Gastrocnemius medialis (tissue), 4 donors: ENCODE measurements around the gene SMOC1. TPM values are rescaled to one million over a fixed set of nuclear protein-coding genes. Genes with fewer than 3 reads are reported as not detected.

Experiments
- ATAC-seq, 2 donors: fragments of 150-250 bp; one replicate each; pipeline ENCODE4 v1.9.1; 2016
- DNase-seq, 2 donors: peaks; one replicate each; pipeline ENCODE4 v3.0.0-alpha.2; 2019
- H3K27ac ChIP-seq, 4 donors: fragments of 200-600 bp; sonication (generic); 1 replicate in 1 of 4; 2 replicates in 3 of 4; pipeline ENCODE4 v1.5.1; 2016 to 2018; ENCODE audit warnings: mild to moderate bottlenecking in 2 of 4, moderate library complexity in 1 of 4
- H3K27me3 ChIP-seq, 3 donors: fragments of 200-600 bp; sonication (generic) in 2 of 3; 1 replicate in 1 of 3; 2 replicates in 2 of 3; pipeline versions ENCODE4 v1.5.1 to v1.6.0; 2016 to 2019; ENCODE audit warnings: mild to moderate bottlenecking in 1 of 3, moderate library complexity in 1 of 3
- H3K36me3 ChIP-seq, 2 donors: fragments of 200-600 bp; sonication (generic) in 1 of 2; one replicate each; pipeline ENCODE4 v1.5.1; 2017 to 2018
- H3K4me1 ChIP-seq, 2 donors: fragments of 200-600 bp; sonication (generic) in 1 of 2; one replicate each; pipeline ENCODE4 v1.5.1; 2016 to 2017; ENCODE audit warnings: mild to moderate bottlenecking in 2 of 2
- H3K4me3 ChIP-seq, 4 donors: fragments of 200-600 bp; sonication (generic) in 3 of 4; 1 replicate in 1 of 4; 2 replicates in 3 of 4; pipeline ENCODE4 v1.5.1; 2016 to 2019; ENCODE audit warnings: mild to moderate bottlenecking in 2 of 4
- H3K9me3 ChIP-seq, 3 donors: fragments of 200-600 bp; sonication (generic) in 2 of 3; 1 replicate in 1 of 3; 2 replicates in 2 of 3; pipeline ENCODE4 v1.5.1; 2016 to 2019
- CTCF ChIP-seq, 5 experiments: fragments of 450-650 bp in 3 of 5; fragments of 200-600 bp in 2 of 5; sonication (generic) in 2 of 5; IDR thresholded peaks in 4 of 5; conservative IDR thresholded peaks in 1 of 5; 1 replicate in 4 of 5; 2 replicates in 1 of 5; pipeline ENCODE4 v1.5.1; 2016 to 2019; ENCODE audit warnings: antibody characterized with exemption in 5 of 5, mild to moderate bottlenecking in 3 of 5, moderate library complexity in 3 of 5
- POLR2A ChIP-seq, 2 donors: fragments of 450-650 bp; IDR thresholded peaks; one replicate each; pipeline ENCODE4 v1.6.1; 2017; ENCODE audit warnings: antibody characterized with exemption in 2 of 2, mild to moderate bottlenecking in 2 of 2, moderate library complexity in 2 of 2
- in situ Hi-C, 4 donors: fragments of 200-750 bp; cut with MboI; loops; one replicate each; pipeline versions ENCODE4 v1.15.0 to v1.8.0; 2017; ENCODE audit warnings: low sequenced_read_pairs in 4 of 4
- intact Hi-C: fragments of 100-400 bp; cut with DNase I; formaldehyde crosslinking; loops from one replicate; pipeline ENCODE4 v1.15.1; 2023; ENCODE audit warnings: low total_unique reads
- total RNA-seq, 4 donors: library from RNA; depleted of rRNA; stranded (reverse); fragments of >200 nt; gene quantifications; one replicate each; pipeline versions ENCODE4 v1.1.0 to v1.2.3, GENCODE V29; 2016

Gene SMOC1
- total RNA-seq, 4 donors from 2014 or later, result 2.7 to 10.2 (median 7.8) TPM

- TF ChIP-seq POLR2A (IDR thresholded peaks at IDR 0.05), result no peak
- TF ChIP-seq CTCF (IDR thresholded peaks at IDR 0.05 in 4 of 5, conservative IDR thresholded peaks at IDR 0.05 in 1 of 5), result no peak
- H3K4me3 ChIP-seq, result no peak overlapping the region
- ATAC-seq (no peak), DNase-seq (no peak)
- no peak overlapping the region for H3K27ac ChIP-seq
- in situ Hi-C loops, result no loop called here
- intact Hi-C loops, result no loop called here
- no peaks in the 10 kb centered on the region for H3K36me3 ChIP-seq
- no peaks in the 10 kb centered on the region for H3K9me3 ChIP-seq
- H3K27me3 ChIP-seq, result no peaks in the 10 kb centered on the region
- H3K4me1 ChIP-seq, result peaks cover 18 to 19% of the 10 kb centered on the region in 2 donors
Measured at GRCh38 chr14:69980457-69981425, 101.5 kb downstream of the SMOC1 start.

DNA sequence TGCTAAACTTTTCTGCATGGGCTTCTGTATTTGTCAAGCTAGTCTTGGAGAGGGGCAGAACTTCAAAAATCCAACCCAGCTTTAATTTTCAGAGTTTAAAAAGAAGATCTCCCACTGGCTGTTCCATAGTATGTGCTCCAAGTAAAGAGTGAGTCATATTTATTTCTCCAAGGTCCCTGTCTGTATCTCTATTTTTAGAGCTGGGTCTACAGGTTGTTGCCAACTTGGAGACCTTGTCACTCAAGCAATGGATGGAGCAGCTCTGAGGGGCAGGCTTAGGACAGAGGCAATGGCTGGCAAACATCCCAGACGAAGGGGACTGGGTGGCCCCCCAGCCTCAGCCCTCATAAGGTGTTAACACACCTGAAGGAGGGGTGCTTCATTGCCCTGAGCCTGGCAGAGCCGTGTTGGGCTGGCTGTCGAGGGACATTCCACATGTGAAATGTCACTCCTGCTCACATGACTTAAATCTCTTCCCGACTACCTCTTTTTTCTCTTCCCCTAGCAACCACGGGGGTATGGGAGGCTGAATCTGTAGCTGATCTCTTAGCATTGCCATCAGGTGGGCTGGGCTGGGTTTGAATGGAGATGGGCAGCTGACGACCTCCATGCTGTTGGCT is 103.1 kb downstream of the SMOC1 start:
- in situ Hi-C loops, result no loop called here
- TF ChIP-seq POLR2A (IDR thresholded peaks at IDR 0.05) (no peak), CTCF (IDR thresholded peaks at IDR 0.05 in 4 of 5, conservative IDR thresholded peaks at IDR 0.05 in 1 of 5) (no peak)
- Histone ChIP-seq H3K4me3 (peak overlapping the region in 2 of 4 donors; percentile 11 to 25), H3K4me1 (peaks cover 18 to 19% of the 10 kb centered on the region in 2 donors), H3K27me3 (no peaks in the 10 kb centered on the region), H3K27ac (peak overlapping the region; percentile 44 to 67 (median 56)), H3K36me3 (no peaks in the 10 kb centered on the region), H3K9me3 (no peaks in the 10 kb centered on the region)
- intact Hi-C loops, result loop anchor here (1.0 kb wide), 1 partner anchor 132 kb away; no protein-coding TSS in a partner anchor
- DNase-seq, result peak in 1 of 2 donors; percentile 25
- peak; percentile 95 to 99 for ATAC-seq

GRCh38 chr14:69982886-69983285 is 103.7 kb downstream of the SMOC1 start:
- Histone ChIP-seq H3K4me3 (peak overlapping the region in 2 of 4 donors; percentile 11 to 25), H3K27ac (peak overlapping the region; percentile 44 to 67 (median 56)), H3K36me3 (no peaks in the 10 kb centered on the region), H3K4me1 (peaks cover 18 to 19% of the 10 kb centered on the region in 2 donors), H3K9me3 (no peaks in the 10 kb centered on the region), H3K27me3 (no peaks in the 10 kb centered on the region)
- TF ChIP-seq CTCF (IDR thresholded peaks at IDR 0.05 in 4 of 5, conservative IDR thresholded peaks at IDR 0.05 in 1 of 5) (no peak), POLR2A (IDR thresholded peaks at IDR 0.05) (no peak)
- in situ Hi-C loops, result no loop called here
- intact Hi-C loops, result loop anchor here (1.0 kb wide), 1 partner anchor 133 kb away; no protein-coding TSS in a partner anchor
- DNase-seq (no peak), ATAC-seq (peak in 1 of 2 donors; percentile 42)

- no peaks in the 10 kb centered on the region for H3K9me3 ChIP-seq
- in situ Hi-C loops (no loop called here), intact Hi-C loops (no loop called here)
- H3K36me3 ChIP-seq, result no peaks in the 10 kb centered on the region
- DNase-seq (no peak), ATAC-seq (no peak)
- no peak overlapping the region for H3K4me3 ChIP-seq
- H3K27ac ChIP-seq, result no peak overlapping the region
- TF ChIP-seq POLR2A (IDR thresholded peaks at IDR 0.05) (no peak), CTCF (IDR thresholded peaks at IDR 0.05 in 4 of 5, conservative IDR thresholded peaks at IDR 0.05 in 1 of 5) (no peak)
- H3K4me1 ChIP-seq, result peaks cover 18 to 19% of the 10 kb centered on the region in 2 donors
- H3K27me3 ChIP-seq, result no peaks in the 10 kb centered on the region
Measured at GRCh38 chr14:69983317-69983716, 104.1 kb downstream of the SMOC1 start.
